B cell (primary cell): ENCODE measurements around the gene USH1C. TPM values are rescaled to one million over a fixed set of nuclear protein-coding genes. Genes with fewer than 3 reads are reported as not detected.

Experiments used
- ATAC-seq: fragments of 200-7000 bp; cut with Tn5 transposase; one replicate; pipeline ENCODE4 v1.10.0; 2021; ENCODE audit warnings: low read depth, mild to moderate bottlenecking, moderate number of reproducible peaks, moderate library complexity
- CTCF ChIA-PET: fragments of 350-600 bp; sonication (Branson Sonifier 250); formaldehyde crosslinking; loops from one replicate; lab custom pipeline; 2021; ENCODE audit warnings: antibody characterized with exemption, inconsistent platforms; lab: Charles Lee
- POLR2A ChIA-PET: fragments of 350-600 bp; sonication (Branson Sonifier 250); formaldehyde crosslinking; loops from one replicate; lab custom pipeline; 2021; ENCODE audit warnings: antibody characterized with exemption; lab: Charles Lee
- DNase-seq: peaks from one replicate; pipeline ENCODE4 v3.0.0; 2013
- H2AFZ ChIP-seq: 2 replicates; pipeline ENCODE4 v1.6.1; 2012; ENCODE audit warnings: mild to moderate bottlenecking, low read depth, low read length; ENCODE audit not compliant: insufficient read depth, poor library complexity, severe bottlenecking
- H3K27ac ChIP-seq, 2 donors: 1 replicate in 1 of 2; 2 replicates in 1 of 2; pipeline ENCODE4 v1.5.1; 2012 to 2013; ENCODE audit warnings: low read length in 2 of 2, mild to moderate bottlenecking in 2 of 2, moderate library complexity in 1 of 2
- H3K27me3 ChIP-seq, 4 experiments: fragments of 200-600 bp in 1 of 4; sonication (generic) in 1 of 4; replicated peaks in 1 of 4; 1 replicate in 2 of 4; 2 replicates in 2 of 4; pipeline versions ENCODE4 v1.6.1 to v1.7.0; 2013 to 2016; ENCODE audit warnings: low read length in 3 of 4, mild to moderate bottlenecking in 2 of 4, mixed read lengths in 1 of 4, moderate library complexity in 1 of 4; ENCODE audit not compliant: insufficient read depth in 4 of 4, control insufficient read depth in 3 of 4; ENCODE audit errors: control extremely low read depth in 1 of 4
- H3K36me3 ChIP-seq, 2 experiments: replicated peaks in 1 of 2; 1 replicate in 1 of 2; 2 replicates in 1 of 2; pipeline versions ENCODE4 v1.6.1 to v1.7.1; 2013; ENCODE audit warnings: low read length in 1 of 2; ENCODE audit not compliant: insufficient read depth in 2 of 2, control insufficient read depth in 1 of 2; ENCODE audit errors: control extremely low read depth in 1 of 2, extremely low read depth in 1 of 2
- H3K4me1 ChIP-seq, 2 donors: fragments of 200-600 bp in 1 of 2; sonication (generic) in 1 of 2; 1 replicate in 1 of 2; 2 replicates in 1 of 2; pipeline versions ENCODE4 v1.5.1 to v1.6.1; 2013 to 2017; ENCODE audit warnings: low read length in 2 of 2; ENCODE audit not compliant: control insufficient read depth in 2 of 2, insufficient read depth in 2 of 2
- H3K4me2 ChIP-seq: replicated peaks from 2 replicates; pipeline ENCODE3; 2012; ENCODE audit warnings: mild to moderate bottlenecking, low read depth, low read length; ENCODE audit not compliant: poor library complexity, severe bottlenecking
- H3K4me3 ChIP-seq, 5 experiments: fragments of 200-600 bp in 1 of 5; sonication (generic) in 1 of 5; 1 replicate in 3 of 5; 2 replicates in 2 of 5; pipeline versions ENCODE4 v1.5.1 to v1.7.0; 2011 to 2016; ENCODE audit warnings: low read length in 4 of 5, mild to moderate bottlenecking in 4 of 5, low read depth in 2 of 5, control low read depth in 1 of 5, moderate library complexity in 1 of 5; ENCODE audit not compliant: insufficient read depth in 1 of 5; ENCODE audit errors: control extremely low read depth in 1 of 5, extremely low read depth in 1 of 5
- H3K79me2 ChIP-seq: fragments of 200-600 bp; sonication (generic); one replicate; pipeline ENCODE4 v1.6.0; 2016; ENCODE audit warnings: low read length; ENCODE audit not compliant: control insufficient read depth, insufficient read depth
- H3K9ac ChIP-seq: fragments of 200-600 bp; sonication (generic); 2 replicates; pipeline ENCODE4 v1.6.1; 2017; ENCODE audit warnings: mild to moderate bottlenecking, low read length, moderate library complexity
- H3K9me3 ChIP-seq, 3 donors: one replicate each; pipeline versions ENCODE4 v1.6.1 to v1.7.1; 2013; ENCODE audit warnings: low read length in 2 of 3; ENCODE audit not compliant: control insufficient read depth in 2 of 3, insufficient read depth in 1 of 3; ENCODE audit errors: control extremely low read depth in 1 of 3
- H4K20me1 ChIP-seq: 2 replicates; pipeline ENCODE4 v1.6.0; 2012; ENCODE audit warnings: mild to moderate bottlenecking, low read length; ENCODE audit not compliant: insufficient read depth, control insufficient read depth, poor library complexity, severe bottlenecking
- H3K27ac Mint-ChIP-seq: one replicate; pipeline ENCODE4 v1.8.0; 2021; ENCODE audit warnings: mixed read lengths
- H3K27me3 Mint-ChIP-seq: one replicate; pipeline ENCODE4 v1.8.0; 2021; ENCODE audit warnings: mixed read lengths
- H3K4me1 Mint-ChIP-seq: one replicate; pipeline ENCODE4 v1.8.0; 2021; ENCODE audit warnings: mixed read lengths
- H3K4me3 Mint-ChIP-seq: one replicate; pipeline ENCODE4 v1.8.0; 2021; ENCODE audit warnings: mixed read lengths
- H3K9me3 Mint-ChIP-seq: one replicate; pipeline ENCODE4 v1.8.0; 2022; ENCODE audit warnings: mixed read lengths; ENCODE audit not compliant: insufficient read depth
- EZH2 ChIP-seq: IDR thresholded peaks from 2 replicates; pipeline ENCODE4 v1.6.1; 2012; ENCODE audit warnings: borderline replicate concordance, low read depth, mild to moderate bottlenecking, moderate library complexity, low read length; ENCODE audit not compliant: insufficient read depth, poor library complexity, severe bottlenecking
- WGBS: methylation state at CpG from one replicate; pipeline ENCODE4 v1.1.5; 2013; ENCODE audit warnings: missing lambda C conversion rate; ENCODE audit not compliant: insufficient coverage; 5-methylcytosine and 5-hydroxymethylcytosine counted together
- intact Hi-C: fragments of 100-400 bp; cut with micrococcal nuclease; formaldehyde crosslinking; loops from one replicate; pipeline ENCODE4 v1.10.0; 2022
- polyA plus RNA-seq: library from polyadenylated mRNA; depleted of rRNA; stranded (reverse); fragments of >200 nt; gene quantifications from 2 replicates; pipeline ENCODE4 v1.2.3, GENCODE V29; 2012
- total RNA-seq, 2 donors: library from RNA; stranded (reverse); fragments of 120-200 nt in 1 of 2; gene quantifications; 1 replicate in 1 of 2; 2 replicates in 1 of 2; pipeline versions ENCODE4 v1.2.3 to v1.2.4, GENCODE V29; 2013 to 2022
- TF ChIP-seq, protein P1 (sequence below): fragments of 200-600 bp; IDR thresholded peaks from one replicate; pipeline ENCODE4 v1.8.0; 2022; ENCODE audit warnings: antibody characterized with exemption, mild to moderate bottlenecking

The USH1C gene
- total and polyA plus RNA-seq, 2 donors (not counting 1 experiment from before 2014, with no cell fraction given): not detected

DNA sequence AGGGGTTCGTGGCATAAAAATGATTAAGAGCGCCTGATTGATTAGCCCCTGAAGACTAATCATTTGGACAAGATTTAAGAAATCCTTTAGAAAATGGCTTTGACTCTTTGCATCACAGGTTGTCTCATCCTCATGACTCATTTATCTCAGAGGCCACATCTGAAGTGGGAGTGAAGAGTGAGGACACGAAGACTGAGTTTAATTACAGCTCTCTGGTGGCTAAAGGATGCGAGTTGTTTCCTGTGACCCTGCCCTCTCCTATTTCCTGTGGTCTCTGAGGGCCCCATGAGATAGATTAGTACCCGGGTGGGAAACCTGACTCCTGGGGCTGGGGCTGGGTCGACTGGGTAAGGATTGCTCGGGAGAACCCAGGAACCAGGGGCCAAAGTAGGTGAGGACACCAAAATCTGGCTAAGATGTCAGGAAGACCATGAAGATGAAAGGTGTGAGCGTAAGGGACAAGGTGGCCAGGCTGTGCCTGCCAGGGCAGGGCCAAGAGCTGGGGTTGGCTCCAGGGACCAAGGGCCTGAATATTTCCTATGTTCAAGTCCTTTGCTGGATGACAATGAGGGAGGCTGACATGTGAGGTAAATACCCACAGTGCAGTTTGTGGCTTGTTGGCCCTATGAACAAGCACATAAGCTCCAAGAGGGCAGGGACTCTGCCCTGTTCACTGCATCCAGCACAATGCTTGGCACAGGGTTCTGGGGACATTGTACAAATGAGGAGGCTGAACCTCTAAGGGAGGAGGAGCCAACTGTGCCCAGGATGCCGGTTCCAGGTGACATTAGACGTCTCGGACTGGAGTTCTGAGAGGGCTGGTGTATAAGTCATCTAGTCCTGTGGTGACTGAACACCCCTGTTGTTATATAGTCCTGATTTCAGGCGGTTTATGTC lies 6.5 kb upstream of the USH1C start:
- Histone ChIP-seq H3K79me2 (no peaks in the 10 kb centered on the region), H3K4me3 (no peak overlapping the region), H3K27ac (no peak overlapping the region), H3K36me3 (no peaks in the 10 kb centered on the region), H3K9ac (no peak overlapping the region), H2AFZ (no peak overlapping the region), H4K20me1 (no peaks in the 10 kb centered on the region), H3K4me2 (no peak overlapping the region), H3K27me3 (peaks cover 0 to 16% (median 0%) of the 10 kb centered on the region in 4 experiments), H3K9me3 (no peaks in the 10 kb centered on the region), H3K4me1 (no peaks in the 10 kb centered on the region)
- H3K27me3 Mint-ChIP-seq: peaks cover 41% of the 10 kb centered on the region
- H3K9me3 Mint-ChIP-seq: no peaks in the 10 kb centered on the region
- no peak for DNase-seq
- H3K4me1 Mint-ChIP-seq: no peaks in the 10 kb centered on the region
- ChIA-PET POLR2A (no interaction called here), CTCF (no interaction called here)
- 55% methylated on average over 10 of the region's 12 CpGs for WGBS
- H3K4me3 Mint-ChIP-seq: no peak overlapping the region
- no peak for TF ChIP-seq EZH2
- TF ChIP-seq, protein P1, sequence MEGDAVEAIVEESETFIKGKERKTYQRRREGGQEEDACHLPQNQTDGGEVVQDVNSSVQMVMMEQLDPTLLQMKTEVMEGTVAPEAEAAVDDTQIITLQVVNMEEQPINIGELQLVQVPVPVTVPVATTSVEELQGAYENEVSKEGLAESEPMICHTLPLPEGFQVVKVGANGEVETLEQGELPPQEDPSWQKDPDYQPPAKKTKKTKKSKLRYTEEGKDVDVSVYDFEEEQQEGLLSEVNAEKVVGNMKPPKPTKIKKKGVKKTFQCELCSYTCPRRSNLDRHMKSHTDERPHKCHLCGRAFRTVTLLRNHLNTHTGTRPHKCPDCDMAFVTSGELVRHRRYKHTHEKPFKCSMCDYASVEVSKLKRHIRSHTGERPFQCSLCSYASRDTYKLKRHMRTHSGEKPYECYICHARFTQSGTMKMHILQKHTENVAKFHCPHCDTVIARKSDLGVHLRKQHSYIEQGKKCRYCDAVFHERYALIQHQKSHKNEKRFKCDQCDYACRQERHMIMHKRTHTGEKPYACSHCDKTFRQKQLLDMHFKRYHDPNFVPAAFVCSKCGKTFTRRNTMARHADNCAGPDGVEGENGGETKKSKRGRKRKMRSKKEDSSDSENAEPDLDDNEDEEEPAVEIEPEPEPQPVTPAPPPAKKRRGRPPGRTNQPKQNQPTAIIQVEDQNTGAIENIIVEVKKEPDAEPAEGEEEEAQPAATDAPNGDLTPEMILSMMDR: no peak
- intact Hi-C loops: no loop called here
- no peak for ATAC-seq
- no peak overlapping the region for H3K27ac Mint-ChIP-seq

DNA sequence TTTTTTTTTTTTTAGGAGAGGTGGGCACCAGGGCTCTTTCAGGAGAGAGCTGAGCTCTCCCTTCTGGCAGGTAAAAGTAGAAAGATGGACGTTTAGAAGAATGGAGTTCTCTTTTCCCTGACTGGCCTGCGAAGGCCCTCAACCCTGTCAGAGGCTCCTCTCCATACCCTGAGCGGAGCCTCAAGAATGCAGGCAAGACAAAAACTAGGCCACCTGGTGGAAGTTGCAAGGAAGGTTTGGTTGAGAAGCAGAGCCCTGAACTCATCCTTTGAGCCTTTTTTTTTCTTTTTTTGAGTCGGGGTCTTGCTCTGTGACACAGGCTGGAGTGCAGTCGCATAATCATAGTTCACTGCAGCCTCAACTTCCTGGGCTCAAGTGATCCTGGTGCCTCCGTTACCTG lies 4.2 kb upstream of the USH1C start:
- Mint-ChIP-seq H3K27me3 (peaks cover 49% of the 10 kb centered on the region), H3K27ac (no peak overlapping the region), H3K9me3 (no peaks in the 10 kb centered on the region), H3K4me1 (no peaks in the 10 kb centered on the region), H3K4me3 (no peak overlapping the region)
- H3K4me2 ChIP-seq: no peak overlapping the region
- POLR2A ChIA-PET: no interaction called here
- no peak overlapping the region for H3K27ac ChIP-seq
- H3K9ac ChIP-seq: no peak overlapping the region
- CTCF ChIA-PET: interaction anchor here (1.2 kb wide), 1 partner anchor 165 kb away, joined by 3 read pairs; no protein-coding TSS in a partner anchor
- no peaks in the 10 kb centered on the region for H3K36me3 ChIP-seq
- intact Hi-C loops: no loop called here
- no peak overlapping the region for H2AFZ ChIP-seq
- ATAC-seq: no peak
- no peaks in the 10 kb centered on the region for H3K9me3 ChIP-seq
- no peak overlapping the region for H3K4me3 ChIP-seq
- 93% methylated on average over 3 of the region's 6 CpGs for WGBS
- H3K27me3 ChIP-seq: peaks cover 0 to 23% (median 0%) of the 10 kb centered on the region in 4 experiments
- no peaks in the 10 kb centered on the region for H4K20me1 ChIP-seq
- no peaks in the 10 kb centered on the region for H3K79me2 ChIP-seq
- TF ChIP-seq, protein P1: no peak
- TF ChIP-seq EZH2: no peak
- no peak for DNase-seq
- peaks cover 0 to 3% of the 10 kb centered on the region in 2 donors for H3K4me1 ChIP-seq
